Nephron progenitor cell (in vitro differentiated cells): ENCODE data around the gene HLA-A.

Experiments used
- DNase-seq: peaks from one replicate; pipeline ENCODE4 v3.0.0; 2021
- H3K27ac Mint-ChIP-seq: 2 replicates; pipeline ENCODE4 v1.8.0; 2021; ENCODE audit warnings: mild to moderate bottlenecking, moderate library complexity, mixed read lengths
- H3K27me3 Mint-ChIP-seq: 2 replicates; pipeline ENCODE4 v1.8.0; 2021; ENCODE audit warnings: mild to moderate bottlenecking, low read depth, mixed read lengths; ENCODE audit not compliant: poor library complexity
- H3K36me3 Mint-ChIP-seq: 2 replicates; pipeline ENCODE4 v1.8.0; 2021; ENCODE audit warnings: low read depth, mixed read lengths
- H3K4me1 Mint-ChIP-seq: 2 replicates; pipeline ENCODE4 v1.8.0; 2021; ENCODE audit warnings: mixed read lengths
- H3K4me3 Mint-ChIP-seq: 2 replicates; pipeline ENCODE4 v1.8.0; 2021; ENCODE audit warnings: mild to moderate bottlenecking, moderate library complexity, mixed read lengths
- H3K9me3 Mint-ChIP-seq: 2 replicates; pipeline ENCODE4 v1.8.0; 2021; ENCODE audit warnings: mild to moderate bottlenecking, moderate library complexity, mixed read lengths
- CTCF ChIP-seq: fragments of 200-600 bp; sonication (generic); IDR thresholded peaks from 2 replicates; pipeline ENCODE4 v1.5.0; 2021; ENCODE audit warnings: antibody characterized with exemption

Gene HLA-A

GRCh38 chr6:29947077-29947980 lies 5.0 kb downstream of the HLA-A start:
- H3K9me3 Mint-ChIP-seq = no peaks in the 10 kb centered on the region
- peaks cover 6% of the 10 kb centered on the region for H3K4me1 Mint-ChIP-seq
- TF ChIP-seq CTCF = no peak
- no peak for DNase-seq
- no peak overlapping the region for H3K4me3 Mint-ChIP-seq
- no peak overlapping the region for H3K27ac Mint-ChIP-seq
- H3K27me3 Mint-ChIP-seq = peaks cover 8% of the 10 kb centered on the region
- H3K36me3 Mint-ChIP-seq = peaks cover 35% of the 10 kb centered on the region

DNA sequence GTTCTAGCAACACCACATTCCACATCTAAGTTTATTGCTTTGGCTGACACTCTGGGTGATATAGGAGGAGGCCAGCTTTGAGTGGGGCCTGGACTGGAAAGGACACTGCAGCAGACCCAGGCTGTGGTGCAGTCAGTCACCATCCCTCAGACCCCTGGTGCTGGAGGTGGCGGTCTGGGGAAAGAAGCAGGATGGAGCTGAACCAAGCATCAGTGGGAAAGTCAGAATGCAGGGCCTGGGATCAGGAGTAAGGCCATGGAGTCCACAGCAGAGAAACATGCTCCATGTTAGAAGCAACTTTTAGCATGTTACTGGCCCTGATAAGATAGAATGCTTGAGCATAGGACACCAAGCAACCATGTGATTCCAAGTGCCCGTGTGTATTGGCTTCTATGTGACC lies 5.9 kb downstream of the HLA-A start:
- Mint-ChIP-seq H3K9me3 (no peaks in the 10 kb centered on the region), H3K27ac (no peak overlapping the region), H3K4me3 (no peak overlapping the region), H3K4me1 (peaks cover 5% of the 10 kb centered on the region), H3K27me3 (peaks cover 4% of the 10 kb centered on the region), H3K36me3 (peaks cover 33% of the 10 kb centered on the region)
- DNase-seq = no peak
- no peak for TF ChIP-seq CTCF

- no peaks in the 10 kb centered on the region for H3K4me1 Mint-ChIP-seq
- H3K27ac Mint-ChIP-seq = no peak overlapping the region
- no peak overlapping the region for H3K4me3 Mint-ChIP-seq
Observed at GRCh38 chr6:29949934-29950333, 7.6 kb downstream of the HLA-A start.

GRCh38 chr6:29951882-29952281 lies 9.6 kb downstream of the HLA-A start:
- TF ChIP-seq CTCF = no peak
- no peak overlapping the region for H3K27ac Mint-ChIP-seq
- no peaks in the 10 kb centered on the region for H3K36me3 Mint-ChIP-seq
- DNase-seq = no peak
- H3K27me3 Mint-ChIP-seq = no peaks in the 10 kb centered on the region
- no peaks in the 10 kb centered on the region for H3K9me3 Mint-ChIP-seq
- no peaks in the 10 kb centered on the region for H3K4me1 Mint-ChIP-seq
- H3K4me3 Mint-ChIP-seq = no peak overlapping the region

More at GRCh38 chr6:29949934-29950333, 7.6 kb downstream of the HLA-A start:
- Mint-ChIP-seq H3K9me3 (no peaks in the 10 kb centered on the region), H3K27me3 (peaks cover 1% of the 10 kb centered on the region), H3K36me3 (peaks cover 19% of the 10 kb centered on the region)
- TF ChIP-seq CTCF = no peak
- no peak for DNase-seq

DNA sequence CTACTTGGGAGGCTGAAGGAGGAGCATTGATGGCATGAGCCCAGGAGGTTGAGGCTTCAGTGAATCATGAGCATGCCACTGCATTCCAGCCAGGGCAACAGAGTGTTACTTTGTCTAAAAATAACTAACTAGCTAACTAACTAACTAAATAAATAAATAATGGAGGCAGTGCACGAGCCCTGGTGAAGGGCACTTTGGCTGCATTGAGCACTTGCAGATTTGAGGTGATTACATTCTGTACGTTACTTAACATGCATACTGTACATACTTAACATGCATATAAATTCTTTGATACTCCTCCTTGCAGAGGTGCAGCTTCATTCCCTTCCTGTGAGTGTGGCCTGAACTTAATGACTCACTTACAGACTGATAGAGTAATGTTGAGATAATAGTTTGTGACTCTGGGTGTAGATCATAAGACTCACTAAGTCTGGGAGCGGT lies 10.7 kb downstream of the HLA-A start:
- no peak for DNase-seq
- no peaks in the 10 kb centered on the region for H3K36me3 Mint-ChIP-seq
- peaks cover 7% of the 10 kb centered on the region for H3K27me3 Mint-ChIP-seq
- H3K4me1 Mint-ChIP-seq = peaks cover 1% of the 10 kb centered on the region
- H3K27ac Mint-ChIP-seq = no peak overlapping the region
- TF ChIP-seq CTCF = no peak
- H3K9me3 Mint-ChIP-seq = no peaks in the 10 kb centered on the region
- H3K4me3 Mint-ChIP-seq = no peak overlapping the region

DNA sequence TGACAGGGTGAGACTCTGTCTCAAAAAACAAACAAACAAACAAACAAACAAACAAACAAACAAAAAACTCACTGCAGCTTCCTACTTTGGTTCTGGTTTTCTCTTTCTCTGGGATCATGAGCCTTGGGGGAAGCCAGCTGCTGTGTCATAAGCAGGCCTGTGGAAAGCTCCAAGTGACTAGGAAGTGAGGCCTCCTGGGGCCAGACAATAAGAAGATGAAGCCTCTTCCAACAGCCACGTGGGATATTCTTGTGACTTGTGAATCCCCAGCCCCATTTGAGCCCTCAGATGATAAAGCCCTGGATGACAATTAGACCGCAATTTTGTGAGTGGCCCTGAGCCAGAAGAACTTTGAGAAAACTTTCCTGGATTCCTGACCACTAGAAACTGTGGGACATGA lies 11.4 kb downstream of the HLA-A start:
- no peak overlapping the region for H3K27ac Mint-ChIP-seq
- DNase-seq = no peak
- no peak for TF ChIP-seq CTCF
- peaks cover 7% of the 10 kb centered on the region for H3K27me3 Mint-ChIP-seq
- peaks cover 6% of the 10 kb centered on the region for H3K4me1 Mint-ChIP-seq
- no peak overlapping the region for H3K4me3 Mint-ChIP-seq
- H3K36me3 Mint-ChIP-seq = no peaks in the 10 kb centered on the region
- no peaks in the 10 kb centered on the region for H3K9me3 Mint-ChIP-seq
